Renal cortex interstitium (tissue), 15 donors: Measurements from ENCODE around the gene ZDHHC9. TPM values are rescaled to one million over a fixed set of nuclear protein-coding genes. Genes with fewer than 3 reads are reported as not detected.
A peak's percentile ranks its signal among the peaks of the same experiment; 100 is the strongest.
"Not testable (repeated sequence)": the region's sequence is repeated elsewhere in the genome, so short reads cannot be mapped to it uniquely, and the experiment has no call there.

Experiments used
- DNase-seq, 11 donors: peaks; one replicate each; pipeline ENCODE4 v3.0.0-alpha.2; 2013; ENCODE audit warnings: low read depth in 9 of 11, low spot score in 4 of 11; ENCODE audit errors: extremely low read depth in 1 of 11
- long read RNA-seq, 16 experiments: transcript quantifications; one replicate each; lab custom pipeline, GENCODE V29; 2026
- polyA plus RNA-seq, 3 donors: library from polyadenylated mRNA; unstranded; fragments of 120-200 nt; gene quantifications; one replicate each; pipeline ENCODE4 v1.2.1, GENCODE V29; 2013; ENCODE audit not compliant: insufficient read length in 3 of 3

The ZDHHC9 gene
- polyA plus RNA-seq, result 10 to 100 TPM; 45.6 to 49.0 (median 48.7) TPM
- long read RNA-seq, donor 1, full-length matches to known transcripts, result 7 of 7 reads
- long read RNA-seq, donor 1, partial matches to known transcripts, result 0 of 7 reads
- long read RNA-seq, donor 1, other reads (novel, unspliced or antisense), result 0 of 7 reads
- long read RNA-seq, donor 2, full-length matches to known transcripts, result 5 of 5 reads
- long read RNA-seq, donor 2, partial matches to known transcripts, result 0 of 5 reads
- long read RNA-seq, donor 2, other reads (novel, unspliced or antisense), result 0 of 5 reads
- long read RNA-seq, donor 3, full-length matches to known transcripts, result 11 of 11 reads
- long read RNA-seq, donor 3, partial matches to known transcripts, result 0 of 11 reads
- long read RNA-seq, donor 3, other reads (novel, unspliced or antisense), result 0 of 11 reads
- long read RNA-seq, donor 4, full-length matches to known transcripts, result 6 of 6 reads
- long read RNA-seq, donor 4, partial matches to known transcripts, result 0 of 6 reads
- long read RNA-seq, donor 4, other reads (novel, unspliced or antisense), result 0 of 6 reads
- long read RNA-seq, donor 5, full-length matches to known transcripts, result 12 of 12 reads
- long read RNA-seq, donor 5, partial matches to known transcripts, result 0 of 12 reads
- long read RNA-seq, donor 5, other reads (novel, unspliced or antisense), result 0 of 12 reads
- long read RNA-seq, donor 6, full-length matches to known transcripts, result 3 of 3 reads
- long read RNA-seq, donor 6, partial matches to known transcripts, result 0 of 3 reads
- long read RNA-seq, donor 6, other reads (novel, unspliced or antisense), result 0 of 3 reads
- long read RNA-seq, donor 7, full-length matches to known transcripts, result 3 of 3 reads
- long read RNA-seq, donor 7, partial matches to known transcripts, result 0 of 3 reads
- long read RNA-seq, donor 7, other reads (novel, unspliced or antisense), result 0 of 3 reads
- long read RNA-seq, donor 8, full-length matches to known transcripts, result 10 of 10 reads
- long read RNA-seq, donor 8, partial matches to known transcripts, result 0 of 10 reads
- long read RNA-seq, donor 8, other reads (novel, unspliced or antisense), result 0 of 10 reads
- long read RNA-seq, donor 9, full-length matches to known transcripts, result 7 of 7 reads
- long read RNA-seq, donor 9, partial matches to known transcripts, result 0 of 7 reads
- long read RNA-seq, donor 9, other reads (novel, unspliced or antisense), result 0 of 7 reads
- long read RNA-seq, donor 10, full-length matches to known transcripts, result 4 of 4 reads
- long read RNA-seq, donor 10, partial matches to known transcripts, result 0 of 4 reads
- long read RNA-seq, donor 10, other reads (novel, unspliced or antisense), result 0 of 4 reads
- long read RNA-seq, donor 11, full-length matches to known transcripts, result 7 of 7 reads
- long read RNA-seq, donor 11, partial matches to known transcripts, result 0 of 7 reads
- long read RNA-seq, donor 11, other reads (novel, unspliced or antisense), result 0 of 7 reads
- long read RNA-seq, donor 12, full-length matches to known transcripts, result 2 of 2 reads
- long read RNA-seq, donor 12, partial matches to known transcripts, result 0 of 2 reads
- long read RNA-seq, donor 12, other reads (novel, unspliced or antisense), result 0 of 2 reads
- long read RNA-seq, donor 13, full-length matches to known transcripts, result 10 of 15 reads
- long read RNA-seq, donor 13, partial matches to known transcripts, result 5 of 15 reads
- long read RNA-seq, donor 13, other reads (novel, unspliced or antisense), result 0 of 15 reads
- long read RNA-seq, donor 14, full-length matches to known transcripts, result 2 of 2 reads
- long read RNA-seq, donor 14, partial matches to known transcripts, result 0 of 2 reads
- long read RNA-seq, donor 14, other reads (novel, unspliced or antisense), result 0 of 2 reads
- long read RNA-seq, donor 15, full-length matches to known transcripts, result 1 of 1 reads
- long read RNA-seq, donor 15, partial matches to known transcripts, result 0 of 1 reads
- long read RNA-seq, donor 15, other reads (novel, unspliced or antisense), result 0 of 1 reads
- long read RNA-seq, donor 16, full-length matches to known transcripts, result 11 of 17 reads
- long read RNA-seq, donor 16, partial matches to known transcripts, result 6 of 17 reads
- long read RNA-seq, donor 16, other reads (novel, unspliced or antisense), result 0 of 17 reads

- peak; percentile 58 to 81 (median 77) for DNase-seq
Observed at GRCh38 chrX:129843459-129844306, at the start of gene ZDHHC9. TSS of gene ZDHHC9 (minus strand) at chrX:129843886. CDS start at chrX:129841945, 1,941 bp downstream.

DNA sequence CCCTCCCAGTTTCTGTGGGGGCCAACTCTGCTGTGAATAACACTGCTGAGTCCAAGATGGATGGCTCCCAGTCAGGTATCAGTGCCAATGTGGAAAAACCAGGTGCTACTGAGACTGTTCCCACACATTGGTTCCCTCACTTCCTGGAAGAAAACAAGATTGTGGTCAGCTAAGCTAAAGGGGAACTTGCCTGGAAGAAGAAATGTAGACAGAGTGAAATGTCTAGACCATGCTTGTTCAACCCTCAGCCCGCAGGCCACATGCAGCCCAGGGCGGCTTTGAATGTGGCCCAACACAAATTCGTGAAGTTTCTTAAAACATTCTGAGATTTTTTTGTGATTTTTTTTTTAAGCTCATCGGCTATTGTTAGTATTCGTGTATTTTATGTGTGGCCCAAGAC, 33.7 kb upstream of the ZDHHC9 start:
- no peak for DNase-seq

DNA sequence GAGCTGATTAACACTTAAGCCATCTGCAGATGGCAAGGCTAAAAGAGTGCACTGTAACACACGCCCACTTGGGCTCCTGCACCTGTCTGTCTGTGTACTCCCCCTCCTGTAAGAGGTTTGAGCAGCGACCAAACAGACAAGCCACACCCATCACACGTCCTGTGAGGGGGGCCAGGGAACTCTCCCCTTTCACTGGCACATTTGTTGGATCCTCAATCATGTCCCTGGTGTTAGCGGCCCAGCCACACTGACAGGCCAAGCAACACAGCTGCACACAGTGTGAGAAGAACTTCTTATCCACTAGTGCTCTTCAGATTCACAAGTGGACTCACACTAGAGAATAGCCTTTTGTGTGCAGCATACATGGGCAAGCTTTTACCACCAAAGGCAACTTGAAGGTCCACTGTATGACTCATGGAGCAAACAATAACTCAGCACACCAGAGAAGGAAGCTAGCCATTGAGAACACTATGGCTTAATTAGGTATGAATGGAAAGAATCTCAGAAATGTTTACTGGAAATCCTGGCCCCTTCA, 33.2 kb upstream of the ZDHHC9 start:
- DNase-seq, result no peak

- DNase-seq, result no peak
Observed at GRCh38 chrX:129875669-129876068, 32.0 kb upstream of the ZDHHC9 start.

- no peak for DNase-seq
Observed at GRCh38 chrX:129872524-129872923, 28.8 kb upstream of the ZDHHC9 start.

DNA sequence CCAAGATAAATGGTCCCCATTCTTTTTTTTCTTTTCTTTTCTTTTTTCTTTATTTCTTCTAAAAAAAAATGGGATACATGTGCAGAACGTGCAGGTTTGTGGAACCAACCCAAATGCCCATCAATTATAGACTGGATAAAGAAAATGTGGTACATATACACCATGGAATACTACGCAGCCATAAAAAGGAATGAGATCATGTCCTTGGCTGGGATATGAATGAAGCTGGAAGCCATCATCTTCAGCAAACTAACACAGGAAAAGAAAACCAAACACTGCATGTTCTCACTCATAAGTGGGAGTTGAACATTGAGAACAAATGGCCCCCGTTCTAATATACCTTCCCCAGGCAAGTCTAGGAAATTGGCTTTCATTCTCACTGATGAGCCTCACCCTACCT, 22.6 kb upstream of the ZDHHC9 start:
- not testable (repeated sequence) for DNase-seq

DNA sequence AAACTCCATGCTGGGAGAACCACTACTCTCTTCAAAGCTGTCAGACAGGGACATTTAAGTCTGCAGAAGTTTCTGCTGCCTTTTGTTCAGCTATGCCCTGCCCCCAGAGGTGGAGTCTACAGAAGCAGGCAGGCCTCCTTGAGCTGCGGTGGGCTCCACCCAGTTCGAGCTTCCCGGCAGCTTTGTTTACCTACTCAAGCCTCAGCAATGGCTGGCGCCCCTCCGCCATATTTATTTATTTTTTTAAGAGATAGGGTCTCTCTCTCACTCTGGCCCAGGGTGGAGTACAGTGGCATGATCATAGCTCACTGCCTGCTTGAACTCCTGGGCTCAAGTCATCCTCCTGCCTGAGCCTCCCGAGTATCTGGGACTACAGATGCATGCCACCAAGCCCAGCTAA, 15.4 kb upstream of the ZDHHC9 start:
- DNase-seq, result not testable (repeated sequence)

GRCh38 chrX:129851825-129852224, 8.1 kb upstream of the ZDHHC9 start:
- DNase-seq, result not testable (repeated sequence)

DNA sequence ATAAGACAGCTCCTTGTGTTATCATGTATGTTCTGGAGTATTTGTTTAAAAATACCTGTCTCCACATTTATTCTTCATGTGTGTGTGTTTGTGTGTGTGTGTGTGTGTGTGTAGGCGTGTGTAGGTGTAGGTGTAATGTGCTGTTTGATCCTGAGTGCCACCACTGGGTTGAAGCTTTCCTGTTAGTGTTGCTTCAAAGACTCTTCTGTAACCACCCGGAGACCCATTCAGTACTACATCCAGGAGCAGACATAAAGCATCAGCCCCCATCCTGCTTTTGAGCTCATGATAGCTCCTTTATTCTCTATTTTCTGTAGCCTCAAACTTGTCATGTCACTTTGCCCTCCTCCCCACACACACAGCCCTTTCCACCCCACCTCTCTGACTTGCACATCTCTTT, 3.0 kb upstream of the ZDHHC9 start:
- no peak for DNase-seq

GRCh38 chrX:129845616-129846190, 2.0 kb upstream of the ZDHHC9 start:
- no peak for DNase-seq

- DNase-seq, result no peak
Observed at GRCh38 chrX:129843209-129843458, 552 bp downstream of the ZDHHC9 start.

- DNase-seq, result no peak
Observed at GRCh38 chrX:129842510-129843208, 1.0 kb downstream of the ZDHHC9 start.

DNA sequence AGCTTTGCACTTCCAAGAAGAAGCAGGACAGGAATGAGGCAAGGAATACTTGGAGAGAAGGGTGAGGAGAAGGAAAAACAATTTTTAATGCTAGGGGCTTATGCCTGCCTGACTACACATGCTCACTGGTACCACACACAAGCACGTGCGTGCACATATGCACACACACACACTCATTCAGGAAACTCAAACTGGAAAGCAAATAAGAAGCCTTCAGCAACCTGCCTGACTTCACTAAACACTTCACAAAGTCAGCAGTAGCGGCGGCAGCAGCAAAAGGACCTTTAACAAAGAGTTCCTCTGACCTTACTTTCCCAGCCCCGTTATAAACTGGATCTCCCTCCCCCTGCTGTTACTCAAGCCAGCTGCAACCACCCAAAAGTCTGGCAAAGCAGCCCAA, 3.3 kb downstream of the ZDHHC9 start:
- no peak for DNase-seq

- no peak for DNase-seq
Observed at GRCh38 chrX:129836827-129837226, 6.9 kb downstream of the ZDHHC9 start.

DNA sequence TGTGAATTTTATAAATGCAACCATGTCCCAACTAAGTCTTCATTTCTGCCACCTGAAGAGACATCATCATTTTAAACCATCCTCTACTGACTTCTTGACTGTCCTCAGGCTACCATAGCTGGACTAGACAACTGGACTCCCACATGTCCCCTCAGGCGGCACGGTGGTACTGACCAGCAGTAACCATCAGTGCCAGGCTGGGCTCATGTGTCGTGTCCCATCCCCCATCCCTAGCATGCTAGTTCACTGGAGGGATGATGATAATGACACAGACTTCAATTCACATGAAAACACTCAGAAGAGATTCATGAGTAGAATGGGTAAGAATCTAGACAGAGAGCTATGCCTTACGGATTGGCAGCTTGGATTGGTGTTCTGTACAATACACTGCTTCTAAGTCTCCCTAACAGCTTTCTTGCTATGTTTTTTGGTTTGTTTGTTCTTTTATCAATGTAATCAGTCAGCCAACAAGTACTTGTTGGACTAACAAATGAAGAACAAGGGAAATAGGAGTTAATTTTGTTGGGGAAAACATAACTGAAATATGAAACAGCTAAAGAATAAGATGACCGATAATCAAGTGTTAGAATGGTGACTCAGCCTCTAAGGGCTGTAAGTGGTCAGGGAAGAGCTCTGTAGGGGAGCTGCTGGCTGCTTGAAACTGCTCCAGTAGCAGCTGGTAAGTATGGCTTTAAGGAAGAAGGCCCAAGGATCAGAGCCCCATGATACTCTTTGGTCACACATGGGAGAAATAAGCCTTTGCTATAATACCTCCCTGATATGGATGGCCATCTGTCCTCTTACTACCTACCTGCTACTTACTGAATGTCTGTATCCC, 10.3 kb downstream of the ZDHHC9 start:
- no peak for DNase-seq
